ENCODE results near the gene NACC1. TPM values are rescaled to one million over a fixed set of nuclear protein-coding genes. Genes with fewer than 3 reads are reported as not detected.

Gene NACC1
- total and polyA plus RNA-seq, 2 of the 13 experiments (the other 11 are each of a cell fraction or from before 2014, with no cell fraction given) = 31.8 to 42.3 TPM

GRCh38 chr19:13149628-13150186 is 31.6 kb downstream of the NACC1 start (continued):
- peak; percentile 93 for TF ChIP-seq PRDM10 (CRISPR knock-in tag; IDR thresholded peaks at IDR 0.05; ENCODE audit: low read depth)
- TF ChIP-seq, protein P1, sequence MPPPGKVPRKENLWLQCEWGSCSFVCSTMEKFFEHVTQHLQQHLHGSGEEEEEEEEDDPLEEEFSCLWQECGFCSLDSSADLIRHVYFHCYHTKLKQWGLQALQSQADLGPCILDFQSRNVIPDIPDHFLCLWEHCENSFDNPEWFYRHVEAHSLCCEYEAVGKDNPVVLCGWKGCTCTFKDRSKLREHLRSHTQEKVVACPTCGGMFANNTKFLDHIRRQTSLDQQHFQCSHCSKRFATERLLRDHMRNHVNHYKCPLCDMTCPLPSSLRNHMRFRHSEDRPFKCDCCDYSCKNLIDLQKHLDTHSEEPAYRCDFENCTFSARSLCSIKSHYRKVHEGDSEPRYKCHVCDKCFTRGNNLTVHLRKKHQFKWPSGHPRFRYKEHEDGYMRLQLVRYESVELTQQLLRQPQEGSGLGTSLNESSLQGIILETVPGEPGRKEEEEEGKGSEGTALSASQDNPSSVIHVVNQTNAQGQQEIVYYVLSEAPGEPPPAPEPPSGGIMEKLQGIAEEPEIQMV (CRISPR knock-in tag; IDR thresholded peaks at IDR 0.05; ENCODE audit: low read depth) = no peak
- no peak for TF ChIP-seq PHB2 (IDR thresholded peaks at IDR 0.05; ENCODE audit: partially characterized antibody)
- TF ChIP-seq, protein P2, sequence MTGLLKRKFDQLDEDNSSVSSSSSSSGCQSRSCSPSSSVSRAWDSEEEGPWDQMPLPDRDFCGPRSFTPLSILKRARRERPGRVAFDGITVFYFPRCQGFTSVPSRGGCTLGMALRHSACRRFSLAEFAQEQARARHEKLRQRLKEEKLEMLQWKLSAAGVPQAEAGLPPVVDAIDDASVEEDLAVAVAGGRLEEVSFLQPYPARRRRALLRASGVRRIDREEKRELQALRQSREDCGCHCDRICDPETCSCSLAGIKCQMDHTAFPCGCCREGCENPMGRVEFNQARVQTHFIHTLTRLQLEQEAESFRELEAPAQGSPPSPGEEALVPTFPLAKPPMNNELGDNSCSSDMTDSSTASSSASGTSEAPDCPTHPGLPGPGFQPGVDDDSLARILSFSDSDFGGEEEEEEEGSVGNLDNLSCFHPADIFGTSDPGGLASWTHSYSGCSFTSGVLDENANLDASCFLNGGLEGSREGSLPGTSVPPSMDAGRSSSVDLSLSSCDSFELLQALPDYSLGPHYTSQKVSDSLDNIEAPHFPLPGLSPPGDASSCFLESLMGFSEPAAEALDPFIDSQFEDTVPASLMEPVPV (CRISPR knock-in tag; IDR thresholded peaks at IDR 0.05) = no peak
- TF ChIP-seq RAD21 (CRISPR knock-in tag; IDR thresholded peaks at IDR 0.05) = peak; percentile 34; the same call in 1 of the 2 replicates
- peak; percentile 63; the same call in 1 of the 2 replicates for TF ChIP-seq NR2F6 (IDR thresholded peaks at IDR 0.05)
- no peak for TF ChIP-seq NR2F6 (CRISPR knock-in tag; IDR thresholded peaks at IDR 0.05)
- TF ChIP-seq ZNF597 (CRISPR knock-in tag; IDR thresholded peaks at IDR 0.05) = no peak
- TF ChIP-seq JDP2 (CRISPR knock-in tag; IDR thresholded peaks at IDR 0.05; ENCODE audit: borderline replicate concordance) = no peak
- 0 out of 2 replicates have a peak, but pooled peaks have one; percentile 3 for TF ChIP-seq BHLHE40 (IDR thresholded peaks at IDR 0.05; ENCODE audit: low read length)
- TF ChIP-seq ISL2 (CRISPR knock-in tag; IDR thresholded peaks at IDR 0.05) = no peak
- no peak for TF ChIP-seq ZNF670 (CRISPR knock-in tag; IDR thresholded peaks at IDR 0.05; ENCODE audit: borderline replicate concordance)
- TF ChIP-seq HNRNPH1 (optimal IDR thresholded peaks at IDR 0.05; ENCODE audit: low read depth, low read length) = no peak
- TF ChIP-seq, protein P3, sequence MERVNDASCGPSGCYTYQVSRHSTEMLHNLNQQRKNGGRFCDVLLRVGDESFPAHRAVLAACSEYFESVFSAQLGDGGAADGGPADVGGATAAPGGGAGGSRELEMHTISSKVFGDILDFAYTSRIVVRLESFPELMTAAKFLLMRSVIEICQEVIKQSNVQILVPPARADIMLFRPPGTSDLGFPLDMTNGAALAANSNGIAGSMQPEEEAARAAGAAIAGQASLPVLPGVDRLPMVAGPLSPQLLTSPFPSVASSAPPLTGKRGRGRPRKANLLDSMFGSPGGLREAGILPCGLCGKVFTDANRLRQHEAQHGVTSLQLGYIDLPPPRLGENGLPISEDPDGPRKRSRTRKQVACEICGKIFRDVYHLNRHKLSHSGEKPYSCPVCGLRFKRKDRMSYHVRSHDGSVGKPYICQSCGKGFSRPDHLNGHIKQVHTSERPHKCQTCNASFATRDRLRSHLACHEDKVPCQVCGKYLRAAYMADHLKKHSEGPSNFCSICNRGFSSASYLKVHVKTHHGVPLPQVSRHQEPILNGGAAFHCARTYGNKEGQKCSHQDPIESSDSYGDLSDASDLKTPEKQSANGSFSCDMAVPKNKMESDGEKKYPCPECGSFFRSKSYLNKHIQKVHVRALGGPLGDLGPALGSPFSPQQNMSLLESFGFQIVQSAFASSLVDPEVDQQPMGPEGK (CRISPR knock-in tag; IDR thresholded peaks at IDR 0.05) = peak; percentile 23; the same call in 1 of the 2 replicates
- TF ChIP-seq RBFOX2 (IDR thresholded peaks at IDR 0.05; ENCODE audit: low read depth, low read length) = peak; percentile 69
- 0 out of 2 replicates have a peak, but pooled peaks have one; percentile 9 for TF ChIP-seq STAG1 (CRISPR knock-in tag; IDR thresholded peaks at IDR 0.05)
- TF ChIP-seq KDM2A (CRISPR knock-in tag; IDR thresholded peaks at IDR 0.05; ENCODE audit: borderline replicate concordance, low read depth) = no peak; the same call in 1 of the 2 replicates
- TF ChIP-seq MXD1 (CRISPR knock-in tag; IDR thresholded peaks at IDR 0.05) = peak; percentile 75
- peak; percentile 67; the same call in 1 of the 2 replicates for TF ChIP-seq HES4 (CRISPR knock-in tag; IDR thresholded peaks at IDR 0.05; ENCODE audit: borderline replicate concordance)
- TF ChIP-seq RARA (CRISPR knock-in tag; IDR thresholded peaks at IDR 0.05) = peak; percentile 21; the same call in 1 of the 2 replicates

Measured in HepG2 (cell line).